Colonic mucosa (tissue), 4 donors: ENCODE data around the gene PARVA. TPM values are rescaled to one million over a fixed set of nuclear protein-coding genes. Genes with fewer than 3 reads are reported as not detected.

Experiments
- DNase-seq: peaks from one replicate; pipeline ENCODE4 v3.0.0-alpha.2; 2020
- H3K27ac ChIP-seq: fragments of 200-600 bp; one replicate; pipeline ENCODE4 v1.8.0; 2021
- H3K27me3 ChIP-seq: fragments of 200-600 bp; one replicate; pipeline ENCODE4 v1.8.0; 2021
- H3K36me3 ChIP-seq: fragments of 200-600 bp; one replicate; pipeline ENCODE4 v1.8.0; 2021
- H3K4me1 ChIP-seq: fragments of 200-600 bp; one replicate; pipeline ENCODE4 v1.8.0; 2021; ENCODE audit warnings: mild to moderate bottlenecking
- H3K4me3 ChIP-seq: fragments of 200-600 bp; one replicate; pipeline ENCODE4 v1.8.0; 2021
- H3K9ac ChIP-seq, 2 donors: one replicate each; pipeline ENCODE4 v1.7.0; 2013; ENCODE audit warnings: control low read depth in 2 of 2, low read depth in 2 of 2, low read length in 2 of 2
- H3K9me3 ChIP-seq: fragments of 200-600 bp; one replicate; pipeline ENCODE4 v1.8.0; 2021
- CTCF ChIP-seq: fragments of 200-600 bp; IDR thresholded peaks from one replicate; pipeline ENCODE4 v1.8.0; 2022; ENCODE audit warnings: antibody characterized with exemption, mild to moderate bottlenecking
- intact Hi-C: fragments of 100-400 bp; cut with DNase I; formaldehyde crosslinking; loops from one replicate; pipeline ENCODE4 v1.14.1; 2022
- total RNA-seq, 2 donors: library from RNA; stranded (reverse); fragmentation: NEBNext Ultra II Directional in 1 of 2; extraction: Animal tissue kit (Norgen Biotek cat#: 25700) in 1 of 2; gene quantifications; one replicate each; pipeline ENCODE4 v1.2.1, GENCODE V29; 2021
- donor health status: healthy.
- donor health status: DM: no; HTN: no; CAD: no.
- donor health status: DM: no; HTN: no; CAD: no.

The PARVA gene
- total RNA-seq, 2 donors from 2014 or later: 61.8 to 78.5 TPM

GRCh38 chr11:12480401-12480800 is 103.0 kb downstream of the PARVA start:
- Histone ChIP-seq H3K27me3 (no peaks in the 10 kb centered on the region), H3K36me3 (no peaks in the 10 kb centered on the region), H3K9me3 (no peaks in the 10 kb centered on the region), H3K4me3 (no peak overlapping the region), H3K27ac (no peak overlapping the region), H3K4me1 (no peaks in the 10 kb centered on the region), H3K9ac (no peak overlapping the region)
- DNase-seq: no peak
- intact Hi-C loops: no loop called here
- TF ChIP-seq CTCF: no peak

- no peak overlapping the region for H3K27ac ChIP-seq
- no peak for DNase-seq
- no peak for TF ChIP-seq CTCF
- no peak overlapping the region for H3K4me3 ChIP-seq
- no peaks in the 10 kb centered on the region for H3K27me3 ChIP-seq
- no peak overlapping the region for H3K9ac ChIP-seq
- H3K36me3 ChIP-seq: no peaks in the 10 kb centered on the region
- intact Hi-C loops: no loop called here
- H3K4me1 ChIP-seq: no peaks in the 10 kb centered on the region
- no peaks in the 10 kb centered on the region for H3K9me3 ChIP-seq
These were observed 105.5 kb downstream of the PARVA start for GRCh38 chr11:12482839-12483238.

- no peaks in the 10 kb centered on the region for H3K9me3 ChIP-seq
- no peak overlapping the region for H3K9ac ChIP-seq
- H3K27me3 ChIP-seq: no peaks in the 10 kb centered on the region
- TF ChIP-seq CTCF: no peak
- H3K4me1 ChIP-seq: no peaks in the 10 kb centered on the region
- H3K27ac ChIP-seq: no peak overlapping the region
- DNase-seq: no peak
- intact Hi-C loops: no loop called here
- H3K36me3 ChIP-seq: no peaks in the 10 kb centered on the region
- no peak overlapping the region for H3K4me3 ChIP-seq
These were observed 106.2 kb downstream of the PARVA start for GRCh38 chr11:12483604-12484003.

- no peaks in the 10 kb centered on the region for H3K36me3 ChIP-seq
- DNase-seq: no peak
- no peaks in the 10 kb centered on the region for H3K9me3 ChIP-seq
- intact Hi-C loops: no loop called here
- H3K9ac ChIP-seq: no peak overlapping the region
- no peak overlapping the region for H3K4me3 ChIP-seq
- H3K4me1 ChIP-seq: no peaks in the 10 kb centered on the region
- no peak overlapping the region for H3K27ac ChIP-seq
- no peaks in the 10 kb centered on the region for H3K27me3 ChIP-seq
- TF ChIP-seq CTCF: no peak
These were observed 108.0 kb downstream of the PARVA start for GRCh38 chr11:12485328-12485727.

GRCh38 chr11:12489246-12489772 is 111.9 kb downstream of the PARVA start:
- H3K36me3 ChIP-seq: no peaks in the 10 kb centered on the region
- H3K27ac ChIP-seq: no peak overlapping the region
- intact Hi-C loops: no loop called here

More at GRCh38 chr11:12489246-12489772, 111.9 kb downstream of the PARVA start:
- Histone ChIP-seq H3K4me3 (no peak overlapping the region), H3K27me3 (no peaks in the 10 kb centered on the region), H3K4me1 (no peaks in the 10 kb centered on the region), H3K9me3 (no peaks in the 10 kb centered on the region), H3K9ac (no peak overlapping the region)
- TF ChIP-seq CTCF: no peak
- DNase-seq: no peak
